KG1 (cell line): ENCODE measurements around the gene TUBAL3.

Experiments used
- DNase-seq: peaks from one replicate; lab custom pipeline; 2025; lab: John Stamatoyannopoulos, UW

The TUBAL3 gene

DNA sequence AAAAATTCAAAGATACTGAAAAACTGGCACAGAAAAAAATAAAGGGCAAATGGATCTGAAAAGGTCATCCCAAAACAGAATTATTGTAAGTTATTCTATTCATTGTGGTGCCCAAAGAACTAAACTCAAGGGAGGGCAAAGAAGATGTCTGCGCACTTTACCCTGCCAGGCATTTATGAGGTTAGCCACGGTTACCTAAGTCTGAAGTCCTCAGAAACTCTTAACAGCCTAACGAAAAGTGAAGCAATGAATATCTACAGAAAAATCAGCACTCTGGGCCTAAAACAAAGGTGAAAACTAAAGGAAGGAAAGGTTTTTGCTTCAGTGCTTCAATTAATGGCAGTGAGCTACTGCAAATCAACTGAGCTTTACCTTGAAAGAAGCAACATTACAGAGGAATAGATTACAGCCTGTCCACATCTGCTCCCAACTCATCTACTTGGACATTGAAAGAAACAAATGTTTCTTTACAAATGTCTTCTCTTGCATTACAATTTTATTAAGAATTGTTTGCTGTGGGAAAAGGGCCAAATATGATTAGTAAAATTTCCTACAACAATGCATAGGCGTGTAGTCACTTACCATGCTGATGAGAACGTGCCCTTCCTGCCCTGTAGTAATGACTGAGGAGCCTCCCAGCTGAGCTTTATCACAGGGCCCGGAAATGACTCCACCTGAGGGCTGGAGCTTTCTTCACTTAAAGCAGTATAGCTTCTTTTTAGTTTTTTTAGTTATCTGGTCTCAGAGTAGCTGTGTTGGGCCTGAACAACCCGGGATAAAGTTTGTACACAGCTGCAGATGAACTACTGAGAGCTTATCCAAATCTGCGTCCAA lies at the start of gene TUBAL3:
TSS of gene TUBAL3 (minus strand) at position 621 of the 834 bp plus-strand sequence. CDS start at position 585, 36 bp downstream.
- DNase-seq, result no peak

DNA sequence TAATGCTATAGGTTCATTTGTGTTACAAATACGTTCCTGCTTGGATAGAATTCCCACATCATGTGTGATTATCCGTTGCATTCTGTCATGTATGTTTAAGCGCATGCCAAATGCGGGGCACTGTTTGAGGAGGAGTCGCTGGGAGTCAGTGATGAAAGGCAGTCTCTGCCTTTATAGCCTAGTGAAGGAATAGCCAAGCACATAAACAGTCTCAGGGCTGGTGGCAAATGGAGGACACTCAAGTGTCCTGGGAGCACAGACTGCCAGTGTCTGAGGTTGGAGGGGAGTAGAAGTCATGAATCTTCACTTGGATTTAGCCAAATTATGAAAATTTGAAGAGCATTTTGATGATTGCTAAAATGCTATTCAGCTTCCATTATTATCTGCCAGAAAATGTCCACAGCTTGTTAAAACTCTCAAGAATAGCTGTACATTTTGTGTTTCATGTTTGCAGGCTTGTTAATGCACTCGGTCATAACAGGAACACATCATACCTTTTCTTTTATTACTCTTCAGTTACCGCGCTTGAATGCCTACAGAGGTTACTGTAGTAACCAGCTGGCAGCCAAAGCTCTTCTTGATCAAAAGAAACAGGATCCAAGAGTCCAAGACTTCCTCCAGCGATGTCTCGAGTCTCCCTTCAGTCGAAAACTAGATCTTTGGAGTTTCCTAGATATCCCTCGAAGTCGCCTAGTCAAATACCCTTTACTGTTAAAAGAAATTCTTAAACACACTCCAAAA lies 49.3 kb upstream of the TUBAL3 start:
- no peak for DNase-seq

DNA sequence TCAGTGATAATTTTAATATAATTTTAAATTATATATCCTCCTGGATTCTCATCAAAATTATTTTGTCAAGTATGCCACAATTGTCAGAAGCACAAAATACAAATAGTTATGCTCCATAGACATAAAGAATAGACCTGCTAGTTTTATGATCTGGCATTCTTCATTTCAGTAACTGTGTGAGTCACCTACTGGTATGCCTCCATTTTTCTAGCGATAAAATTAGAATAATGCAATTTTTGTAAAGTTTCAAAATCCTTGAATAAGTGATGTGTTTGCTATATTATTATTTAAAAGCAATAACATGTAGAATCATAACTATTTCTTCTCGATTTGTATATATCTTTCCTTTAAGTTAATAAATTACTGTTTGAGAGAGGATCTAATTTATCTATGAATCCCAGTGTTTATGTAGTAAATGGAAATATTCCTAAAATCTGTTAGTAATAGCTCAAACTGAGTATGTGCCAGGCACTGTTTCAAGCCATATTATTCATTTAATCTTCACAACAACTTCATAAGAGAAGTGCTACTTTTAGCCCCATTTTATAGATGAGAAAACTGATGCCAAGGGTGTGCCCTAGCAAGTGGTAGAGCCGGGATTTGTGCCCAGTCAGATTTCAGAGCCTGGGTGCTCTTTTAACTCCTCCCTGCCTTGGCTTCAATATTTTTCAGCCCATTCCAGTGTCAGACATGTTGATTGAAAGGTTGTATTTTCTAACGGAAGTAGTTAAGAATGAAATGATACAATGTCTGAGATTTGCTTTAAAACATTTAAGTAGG lies 46.2 kb upstream of the TUBAL3 start:
- DNase-seq, result no peak

DNA sequence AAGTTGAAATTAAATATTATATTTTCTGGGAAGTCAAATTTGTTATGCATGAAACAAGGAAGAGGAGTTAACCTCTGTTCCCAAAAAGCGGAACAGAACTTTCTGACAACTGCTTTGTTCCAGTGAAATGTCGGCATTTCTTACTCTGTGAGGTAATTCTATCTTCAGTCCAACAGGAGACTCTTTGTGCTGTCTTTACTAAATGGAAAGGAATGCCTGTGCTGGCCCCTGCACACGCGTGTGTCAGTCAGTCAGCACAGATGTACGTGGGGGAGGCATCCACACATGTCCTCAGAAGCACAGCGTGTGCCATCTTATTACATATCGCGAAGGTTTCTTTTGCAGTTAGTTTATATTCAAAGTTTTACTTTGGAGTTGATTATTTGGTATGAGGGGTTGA lies 45.2 kb upstream of the TUBAL3 start:
- no peak for DNase-seq

DNA sequence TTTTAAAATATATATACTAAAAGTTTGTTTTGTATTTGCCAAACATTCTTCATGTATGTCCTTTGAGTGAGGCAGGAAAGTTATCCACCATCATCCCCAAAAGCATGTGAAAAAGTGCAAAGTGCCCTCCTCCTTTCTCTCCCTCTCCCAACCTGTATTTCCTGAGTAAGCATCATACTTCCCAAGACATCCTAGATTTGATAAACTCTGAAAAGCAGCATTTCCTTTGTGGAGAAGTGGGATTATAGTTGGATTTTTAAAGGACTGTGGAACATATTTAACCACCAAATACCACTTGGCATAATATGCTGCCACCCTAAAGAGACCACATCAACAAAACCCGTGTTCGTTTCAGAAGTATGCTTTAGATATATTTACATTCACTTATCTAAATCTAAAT lies 44.6 kb upstream of the TUBAL3 start:
- no peak for DNase-seq

DNA sequence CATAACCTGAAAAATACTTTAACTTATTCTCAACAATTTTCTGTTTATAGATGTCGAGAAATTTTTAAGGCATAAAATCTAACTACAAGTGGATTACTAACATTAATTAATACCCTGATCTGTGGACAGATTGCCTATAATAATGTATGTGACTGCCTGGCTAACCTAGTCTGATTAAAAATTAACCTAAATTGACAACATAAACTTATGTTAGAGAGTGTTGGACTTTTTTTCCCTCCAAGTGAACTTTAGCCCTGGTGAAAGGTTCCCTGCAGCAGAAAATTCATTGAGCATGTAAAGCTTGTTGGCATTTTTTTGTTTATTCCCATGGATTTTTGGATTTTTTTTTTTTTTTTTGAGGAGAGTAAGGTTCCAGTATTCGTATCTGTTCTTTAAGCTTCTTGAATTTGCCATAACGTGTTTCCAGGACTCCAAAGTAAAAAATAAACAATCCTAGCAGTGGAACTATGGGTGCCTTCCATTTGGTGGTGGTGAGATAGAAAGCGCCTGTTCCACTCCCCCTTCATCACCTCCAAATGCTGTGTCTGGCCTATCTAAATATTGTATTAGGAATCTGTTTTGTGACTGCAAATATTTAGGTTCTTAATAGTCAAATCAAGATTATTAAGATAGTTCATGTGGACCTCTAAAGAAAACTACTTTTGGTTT lies 43.8 kb upstream of the TUBAL3 start:
- no peak for DNase-seq

DNA sequence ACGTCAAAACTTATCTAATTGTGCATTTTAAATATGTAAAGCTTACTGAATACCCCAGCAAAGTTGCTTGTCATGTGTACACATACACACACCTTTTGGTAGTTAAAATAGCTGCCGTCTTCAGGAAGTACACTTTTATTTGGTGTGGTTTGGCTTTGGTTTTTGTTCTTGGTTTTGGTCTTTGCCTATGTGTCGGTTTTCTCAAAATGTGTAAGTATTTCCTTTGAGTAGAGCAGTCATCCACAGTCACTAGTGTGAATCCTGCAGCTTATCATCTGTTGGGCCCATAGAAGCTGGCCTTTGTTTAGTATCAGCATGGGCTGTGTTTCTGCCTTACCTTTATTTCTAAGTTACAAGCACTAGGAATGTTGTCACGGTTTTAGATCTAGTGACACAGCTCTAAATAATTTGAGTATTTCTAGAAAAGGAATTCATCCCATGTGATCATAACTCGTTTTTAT lies 43.0 kb upstream of the TUBAL3 start:
- no peak for DNase-seq

DNA sequence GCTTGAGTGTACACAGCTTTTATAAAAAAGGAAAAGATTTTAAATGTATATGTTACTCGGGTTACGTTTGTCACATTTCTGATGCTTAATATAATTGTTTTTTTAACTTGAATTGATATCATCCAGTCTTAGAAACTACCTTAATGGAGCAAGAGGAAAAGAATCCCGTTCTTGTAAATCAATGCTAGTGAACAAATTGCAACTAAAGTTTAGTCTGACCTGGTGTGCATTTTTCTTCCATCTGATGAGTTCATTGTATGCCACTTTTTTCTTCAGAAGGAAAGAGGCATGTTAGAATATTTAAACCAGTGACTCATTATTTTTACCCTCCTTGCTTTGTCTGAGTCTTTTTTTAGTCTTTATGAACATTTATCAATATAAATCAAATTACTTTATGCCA lies 42.4 kb upstream of the TUBAL3 start:
- DNase-seq, result no peak

DNA sequence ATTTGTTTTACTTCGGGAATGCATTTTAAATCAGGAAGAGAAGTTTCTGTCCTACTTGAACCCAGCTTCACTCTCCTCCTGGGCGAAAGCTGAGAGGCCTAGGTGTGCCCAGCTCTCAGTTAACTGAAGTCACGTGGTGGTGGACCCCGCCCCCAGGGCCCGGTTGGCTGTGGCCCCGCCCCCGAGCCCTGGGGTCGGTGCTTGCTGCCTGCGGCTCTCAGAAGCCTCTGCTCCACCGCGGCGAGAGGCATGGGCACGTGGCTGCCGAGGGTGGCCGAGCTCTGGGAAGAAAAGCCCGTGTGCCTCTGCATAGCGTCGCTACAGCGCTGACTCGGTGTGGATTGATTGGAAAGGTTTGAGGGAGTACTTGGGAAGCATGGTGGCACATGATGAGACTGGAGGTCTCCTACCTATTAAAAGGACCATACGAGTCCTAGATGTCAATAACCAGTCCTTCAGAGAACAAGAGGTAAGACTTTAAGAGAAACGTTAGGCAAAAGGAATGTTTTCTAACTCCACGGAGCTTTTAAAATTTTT lies 41.8 kb upstream of the TUBAL3 start:
- peak; percentile 43 for DNase-seq

DNA sequence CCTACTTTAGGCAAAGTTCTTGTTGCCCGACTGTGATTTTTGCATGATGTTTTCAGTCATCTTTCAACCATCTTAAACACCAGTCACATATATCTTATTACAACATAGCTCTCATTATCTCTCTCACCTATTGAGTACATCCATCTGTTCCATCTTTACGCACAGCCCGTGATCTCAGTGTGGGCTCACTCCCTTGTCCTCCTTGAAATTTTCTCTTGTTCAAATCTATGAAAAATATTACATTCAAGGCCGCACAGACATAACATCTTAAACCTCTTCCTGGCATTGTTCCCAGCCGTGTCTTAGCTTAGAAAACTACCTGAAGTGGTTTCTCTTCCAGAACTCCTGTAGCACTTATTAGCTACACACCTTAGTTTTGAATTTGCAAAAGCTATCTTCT lies 40.4 kb upstream of the TUBAL3 start:
- DNase-seq, result no peak

DNA sequence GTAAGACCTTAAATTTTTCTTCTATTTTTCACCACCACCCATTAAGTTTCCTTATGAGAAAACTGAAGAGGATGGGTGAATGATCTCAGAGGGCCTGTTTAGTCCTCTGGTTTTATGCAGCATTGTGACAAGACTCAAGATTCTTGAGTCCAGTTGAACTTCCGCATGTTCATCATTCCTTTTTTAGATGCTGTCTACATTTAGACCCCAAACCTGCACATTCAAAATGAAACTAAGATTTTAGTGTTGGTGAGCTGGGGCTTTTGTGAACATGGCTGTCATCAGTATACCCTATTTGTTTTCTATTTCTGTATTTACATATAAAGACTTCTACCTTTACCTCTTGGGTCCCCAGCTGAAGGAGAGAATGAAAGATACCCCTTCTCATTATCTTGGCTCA lies 38.8 kb upstream of the TUBAL3 start:
- DNase-seq, result no peak

DNA sequence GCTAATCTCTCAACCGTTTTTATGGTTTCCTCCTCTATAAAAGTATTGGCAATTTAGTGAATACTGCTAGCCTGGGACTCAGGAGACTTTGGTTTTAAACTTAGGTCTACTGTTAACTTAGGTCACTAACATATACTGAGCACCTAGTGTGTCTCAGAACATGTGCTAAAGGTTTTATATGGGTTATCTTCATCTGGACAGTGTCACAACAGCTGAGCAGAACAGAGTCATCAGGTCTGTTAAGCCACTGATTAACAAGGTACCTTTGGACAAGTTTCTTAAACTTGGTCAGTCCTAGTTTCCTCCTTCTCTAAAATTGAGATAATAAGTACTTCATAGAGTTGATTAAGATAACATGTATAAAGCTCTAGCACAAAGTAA lies 38.4 kb upstream of the TUBAL3 start:
- no peak for DNase-seq

DNA sequence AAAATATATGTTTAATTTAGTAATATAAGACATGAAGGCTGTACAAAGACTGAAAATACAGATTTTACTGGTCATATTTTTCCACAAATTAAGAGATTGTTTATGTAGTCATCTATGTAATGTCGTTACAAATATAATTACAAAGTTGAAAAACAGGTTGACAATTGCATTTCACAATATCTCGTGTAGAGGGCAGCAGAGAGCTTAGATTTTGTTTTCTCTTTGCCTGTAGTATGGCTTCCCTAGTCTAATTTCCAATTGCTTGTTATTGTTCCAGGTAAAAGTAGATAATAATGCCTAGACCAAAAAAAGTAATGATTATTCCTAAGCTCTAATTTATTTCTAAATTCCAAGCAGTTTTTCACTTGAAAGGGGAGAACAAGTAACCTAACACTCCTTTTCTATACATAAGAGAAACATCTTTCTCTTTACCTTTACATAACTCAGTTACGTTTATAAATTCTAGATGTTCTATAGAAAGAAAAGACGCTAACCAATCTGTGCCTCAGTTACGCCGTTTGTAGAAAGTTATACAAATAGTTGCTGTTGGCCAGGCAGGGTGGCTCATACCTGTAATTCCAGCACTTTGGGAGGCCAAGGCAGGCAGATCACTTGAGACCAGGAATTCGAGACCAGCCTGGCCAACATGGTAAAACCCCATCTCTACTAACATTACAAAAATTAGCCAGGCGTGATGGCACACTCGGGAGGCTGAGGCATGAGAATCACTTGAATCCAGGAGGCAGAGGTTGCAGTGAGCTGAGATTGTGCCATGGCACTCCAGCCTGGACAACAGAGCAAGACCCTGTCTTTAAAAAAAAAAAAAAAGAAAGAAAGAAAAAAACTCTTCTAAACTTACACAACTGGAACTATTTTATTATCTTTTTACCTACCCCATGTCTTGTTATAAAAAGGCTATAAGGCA lies 37.7 kb upstream of the TUBAL3 start:
- peak; percentile 41 for DNase-seq

DNA sequence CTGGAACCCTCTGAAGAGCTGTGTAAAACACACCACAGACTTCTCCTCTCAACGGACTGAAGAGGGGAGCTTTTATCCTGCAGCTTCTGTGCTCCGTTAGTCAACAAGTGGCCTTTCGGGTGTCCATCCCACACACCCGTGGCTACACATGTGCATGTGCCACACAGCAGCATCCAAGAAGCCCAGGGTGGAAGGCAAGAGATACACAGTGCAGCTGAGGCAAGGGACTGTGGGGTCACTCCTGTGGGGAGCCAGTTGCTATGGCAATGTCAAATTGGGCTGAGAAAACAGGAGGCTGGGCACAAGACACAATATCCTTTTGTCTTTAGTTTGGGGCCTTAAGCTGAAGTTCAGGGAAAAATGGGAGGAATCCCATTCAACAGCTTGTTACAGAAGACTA lies 36.5 kb upstream of the TUBAL3 start:
- no peak for DNase-seq

DNA sequence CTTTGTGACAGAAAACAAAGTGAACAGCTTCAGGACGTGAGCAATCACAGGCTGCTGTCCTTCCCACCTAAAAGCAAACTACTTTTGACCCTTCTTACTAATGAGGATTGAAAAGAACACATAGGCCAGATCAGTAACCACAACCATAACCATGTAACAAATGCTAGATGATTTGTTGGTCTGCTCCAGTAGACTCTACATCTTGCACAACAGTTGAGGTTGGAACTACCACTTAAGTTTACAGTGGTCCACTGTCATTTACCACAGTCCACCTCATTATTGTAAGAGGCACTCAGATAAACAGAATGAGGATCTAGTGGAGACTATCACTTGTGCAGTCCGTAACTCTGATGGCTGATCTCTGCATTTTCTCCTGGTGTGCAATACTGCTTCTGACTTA lies 35.6 kb upstream of the TUBAL3 start:
- no peak for DNase-seq

DNA sequence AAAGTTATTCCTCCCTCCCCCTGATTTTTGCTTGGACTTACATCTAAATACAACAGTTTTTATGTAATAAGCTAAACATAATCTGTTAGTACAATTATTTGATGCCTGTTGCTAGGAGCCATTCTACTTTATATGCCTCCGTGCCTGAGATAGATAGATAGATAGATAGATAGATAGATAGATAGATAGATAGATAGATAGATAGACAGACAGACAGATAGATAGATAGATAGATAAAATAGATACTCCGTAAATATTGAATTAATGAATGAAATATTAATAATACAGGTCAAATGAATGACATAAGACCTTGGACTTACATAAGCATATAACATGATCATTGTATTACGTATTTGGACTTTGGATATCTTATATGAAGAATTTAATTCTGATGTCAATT lies 30.7 kb upstream of the TUBAL3 start:
- no peak for DNase-seq

DNA sequence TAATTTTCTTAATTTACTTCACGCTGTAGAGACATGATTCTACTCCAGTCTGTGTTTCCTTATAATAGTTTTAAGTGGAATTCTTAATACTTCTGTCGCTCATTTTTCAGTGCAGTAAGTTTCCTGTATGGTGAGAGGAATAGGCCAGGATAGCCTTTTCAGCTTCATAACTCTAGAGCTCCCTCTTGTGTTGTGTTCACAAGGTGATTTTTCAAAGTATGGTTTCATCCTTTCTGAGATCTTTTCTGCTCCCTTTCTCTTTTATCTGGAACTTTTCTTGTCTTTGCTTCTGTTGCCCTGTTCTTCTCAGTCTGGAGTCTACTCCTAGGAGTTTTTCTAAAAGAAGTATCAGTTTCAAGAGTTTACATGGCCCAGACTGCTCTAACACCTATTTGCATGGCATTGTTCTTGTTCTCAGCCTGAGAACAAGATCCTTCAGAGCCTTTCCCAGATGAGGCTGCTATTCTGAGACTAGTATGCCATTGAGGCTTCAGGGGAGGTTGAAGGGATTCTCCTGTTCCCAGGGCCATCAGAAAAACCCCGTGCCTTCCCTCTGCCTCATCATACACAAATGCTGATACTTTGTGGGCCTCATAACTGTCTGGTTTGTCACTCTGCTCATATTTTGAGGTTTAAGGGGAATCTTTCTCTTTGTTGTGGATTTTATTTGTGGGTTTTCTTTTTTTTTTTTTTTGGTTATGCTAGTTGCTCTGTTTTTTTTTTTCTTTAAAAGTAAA lies 29.6 kb upstream of the TUBAL3 start:
- peak; percentile 9 for DNase-seq

DNA sequence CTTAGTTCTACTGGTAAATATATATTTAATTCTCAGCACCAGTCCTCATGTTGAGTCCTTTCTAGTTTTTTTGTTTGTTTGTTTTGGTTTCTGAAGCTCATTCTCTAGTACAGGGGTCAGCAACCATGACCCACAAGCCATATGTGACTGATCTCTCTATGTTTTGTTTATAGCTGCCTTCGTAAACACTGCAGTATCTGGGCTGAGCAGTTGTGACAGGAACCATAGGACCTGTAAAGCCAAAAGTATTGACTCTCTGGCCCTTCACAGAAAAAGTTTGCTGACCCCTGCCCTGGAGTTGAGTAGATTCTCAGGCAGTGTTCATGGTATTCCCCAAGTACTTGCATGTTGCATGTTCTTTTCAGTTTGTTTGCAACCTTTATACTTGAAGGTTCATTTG lies 28.6 kb upstream of the TUBAL3 start:
- no peak for DNase-seq

DNA sequence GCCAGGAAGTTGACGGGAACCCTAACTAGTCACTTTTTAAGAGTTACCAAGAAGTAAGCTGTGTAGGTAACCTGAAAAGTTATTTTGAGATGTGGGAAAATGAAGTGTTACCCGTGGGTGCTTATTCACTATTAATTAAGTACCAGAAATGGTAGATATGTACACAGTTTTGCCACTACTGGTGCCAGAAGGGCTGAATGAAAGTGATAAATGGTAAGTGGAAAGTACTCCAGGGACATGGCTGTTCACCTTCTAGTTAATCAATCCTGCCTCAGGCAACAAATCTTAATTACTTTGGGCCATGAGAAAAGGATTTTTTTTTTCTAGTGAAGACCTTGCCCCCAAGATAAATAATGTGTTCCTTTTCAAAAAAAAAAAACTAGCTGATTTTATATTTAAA lies 23.5 kb upstream of the TUBAL3 start:
- no peak for DNase-seq

DNA sequence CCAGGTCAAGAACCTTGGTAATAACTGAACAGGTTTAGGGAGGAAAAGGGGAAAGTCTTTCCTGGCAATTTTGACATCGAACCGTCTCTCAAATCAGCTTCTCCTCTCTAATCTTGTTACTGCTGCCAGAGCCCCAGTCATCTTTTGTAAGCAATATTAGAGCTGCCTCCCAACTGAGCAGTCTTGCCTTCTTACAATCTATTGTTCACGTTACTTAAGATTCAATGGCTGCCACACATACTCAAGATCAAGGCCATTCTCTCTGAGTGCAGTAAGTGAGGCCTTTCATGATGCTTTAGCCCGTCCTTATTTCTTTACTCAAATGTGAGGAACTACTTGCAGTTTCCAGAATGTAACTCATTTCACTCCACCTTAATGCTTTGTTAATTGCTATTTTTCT lies 20.1 kb upstream of the TUBAL3 start:
- DNase-seq, result no peak
